Ovary (tissue), 3 donors: ENCODE measurements around the gene STEAP4.

Experiments used
- CTCF ChIP-seq, 3 donors: fragments of 450-650 bp in 2 of 3; fragments of 200-600 bp in 1 of 3; IDR thresholded peaks; one replicate each; pipeline versions ENCODE4 v1.5.1 to v1.8.0; 2016 to 2022; ENCODE audit warnings: antibody characterized with exemption in 3 of 3, mild to moderate bottlenecking in 1 of 3
- POLR2A ChIP-seq: fragments of 450-650 bp; IDR thresholded peaks from one replicate; pipeline ENCODE4 v1.6.1; 2017; ENCODE audit warnings: antibody characterized with exemption, mild to moderate bottlenecking, moderate library complexity
- donor health status: DM: no; HTN: no; CAD: no.

- TF ChIP-seq POLR2A (no peak), CTCF (IDR thresholded peaks at IDR 0.05) (no peak)
Measured at GRCh38 chr7:88324699-88325098, 18.0 kb upstream of the STEAP4 start.
